ENCODE measurements around the gene NCOA1. TPM values are rescaled to one million over a fixed set of nuclear protein-coding genes. Genes with fewer than 3 reads are reported as not detected.

Gene NCOA1
- 7.6 to 12.8 TPM (median 10.2 TPM) in 5 replicates for total RNA-seq (2022; extraction: Qiagen RNA extraction; ENCODE audit: low read depth)

DNA sequence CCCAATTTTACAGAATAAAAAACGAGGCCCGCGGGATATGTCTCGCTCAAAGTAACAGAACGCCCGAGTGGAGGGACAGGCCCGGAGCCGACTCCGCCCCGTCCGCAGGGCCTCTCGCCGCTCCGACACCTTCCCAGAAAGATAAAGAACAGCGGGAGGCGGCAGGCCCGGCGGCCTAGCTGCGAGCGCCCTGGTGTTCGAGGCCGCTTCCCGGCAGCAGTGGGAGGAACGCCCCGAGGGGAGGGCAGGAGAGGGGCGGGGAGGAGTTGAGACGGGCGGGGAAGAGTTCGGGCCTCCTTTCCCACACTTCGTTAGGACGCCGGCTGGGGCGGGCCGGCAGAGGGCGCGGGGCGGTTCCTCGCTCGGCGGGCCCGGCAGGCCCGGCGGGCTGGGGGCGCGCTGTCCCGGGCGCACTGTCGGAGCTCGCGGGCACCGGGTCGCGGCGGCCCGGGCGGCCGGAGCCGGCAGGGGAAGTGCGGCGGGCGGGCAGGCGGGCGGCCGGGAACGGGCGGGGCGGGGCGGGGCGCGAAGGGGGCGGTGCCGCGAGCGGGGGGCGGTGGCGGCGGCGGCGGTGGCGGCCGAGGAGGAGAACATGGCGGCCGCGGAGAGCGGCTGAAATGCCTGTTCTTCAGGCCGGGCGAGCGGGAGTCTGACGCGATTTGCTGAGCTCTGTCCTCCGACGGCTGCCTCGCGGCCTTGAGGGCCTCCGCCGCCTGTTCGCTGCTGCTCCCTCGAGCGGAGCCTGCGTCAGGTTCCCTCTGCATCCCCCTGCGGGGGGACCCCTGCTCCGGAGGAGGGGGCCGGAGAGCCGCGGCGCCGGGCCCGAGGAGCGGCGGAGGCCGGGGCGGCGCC is at the start of gene NCOA1:
TSS of gene NCOA1 (plus strand) at position 565 of the 852 bp plus-strand sequence. CDS start 167,424 bp downstream, outside the sequence.

DNA sequence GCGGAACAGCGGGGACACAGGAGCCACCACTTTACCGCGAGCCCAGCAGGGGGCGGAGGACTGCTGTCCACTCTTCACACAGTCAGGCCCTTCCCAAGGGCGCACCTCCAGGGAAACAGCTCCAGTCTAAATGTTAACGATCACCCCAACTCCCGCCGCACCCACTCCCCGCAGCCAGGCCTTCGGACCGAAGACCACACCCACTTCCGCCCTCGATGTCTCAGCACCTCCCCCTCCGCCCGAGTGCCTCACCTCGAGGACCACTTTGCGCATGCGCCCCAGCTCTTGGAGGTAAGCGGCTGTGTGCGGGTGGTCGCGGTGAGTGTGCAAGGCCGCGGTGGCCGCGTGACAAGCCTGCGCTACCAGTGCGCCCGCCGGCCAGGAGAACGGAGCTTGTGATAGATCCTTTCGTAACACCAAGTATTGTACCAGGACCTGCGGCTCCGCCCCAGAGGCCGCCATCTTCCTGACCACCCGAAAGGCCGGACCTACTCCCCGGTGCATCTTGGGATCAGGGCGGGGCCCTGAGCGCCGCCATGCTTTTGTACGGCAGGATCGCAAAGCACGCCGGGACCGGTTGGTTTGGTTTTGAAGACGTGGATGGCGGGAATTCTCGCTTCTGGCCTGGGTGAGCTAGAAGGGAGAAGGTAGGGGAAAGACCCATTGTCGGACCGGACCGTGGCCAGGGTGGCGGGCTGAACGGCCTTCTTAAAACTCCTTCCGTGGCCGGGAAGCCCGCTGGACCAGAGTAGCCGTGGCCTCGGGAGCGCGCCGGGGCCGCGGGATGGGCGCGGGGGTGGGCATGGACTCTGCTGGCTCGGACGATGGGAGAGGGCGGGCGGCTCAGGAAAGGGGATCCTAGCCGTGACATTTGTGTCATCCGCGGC is 302.1 kb downstream of the NCOA1 start, which contains the start of the genes CENPO and PTRHD1:
TSS of gene CENPO (plus strand) at position 552 of the 887 bp plus-strand sequence. CDS start 495 bp downstream, outside the sequence.
TSS of gene PTRHD1 (minus strand) at position 518 of the 887 bp plus-strand sequence. CDS start at position 504, 14 bp downstream.

Other genes starting within 250 kb of the NCOA1 start
- 17.2 to 22.0 TPM (median 20.2 TPM) in 5 replicates for gene ITSN2, start 130.7 kb upstream of the NCOA1 start, total RNA-seq (2022; extraction: Qiagen RNA extraction; ENCODE audit: low read depth)

Measured in A549 treated with CpdA at 1 μM for 4 hours (cell line).